ENCODE data around the gene SLC12A9.
"Not testable (repeated sequence)": the region's sequence is repeated elsewhere in the genome, so short reads cannot be mapped to it uniquely, and the experiment has no call there.

SLC12A9 gene

DNA sequence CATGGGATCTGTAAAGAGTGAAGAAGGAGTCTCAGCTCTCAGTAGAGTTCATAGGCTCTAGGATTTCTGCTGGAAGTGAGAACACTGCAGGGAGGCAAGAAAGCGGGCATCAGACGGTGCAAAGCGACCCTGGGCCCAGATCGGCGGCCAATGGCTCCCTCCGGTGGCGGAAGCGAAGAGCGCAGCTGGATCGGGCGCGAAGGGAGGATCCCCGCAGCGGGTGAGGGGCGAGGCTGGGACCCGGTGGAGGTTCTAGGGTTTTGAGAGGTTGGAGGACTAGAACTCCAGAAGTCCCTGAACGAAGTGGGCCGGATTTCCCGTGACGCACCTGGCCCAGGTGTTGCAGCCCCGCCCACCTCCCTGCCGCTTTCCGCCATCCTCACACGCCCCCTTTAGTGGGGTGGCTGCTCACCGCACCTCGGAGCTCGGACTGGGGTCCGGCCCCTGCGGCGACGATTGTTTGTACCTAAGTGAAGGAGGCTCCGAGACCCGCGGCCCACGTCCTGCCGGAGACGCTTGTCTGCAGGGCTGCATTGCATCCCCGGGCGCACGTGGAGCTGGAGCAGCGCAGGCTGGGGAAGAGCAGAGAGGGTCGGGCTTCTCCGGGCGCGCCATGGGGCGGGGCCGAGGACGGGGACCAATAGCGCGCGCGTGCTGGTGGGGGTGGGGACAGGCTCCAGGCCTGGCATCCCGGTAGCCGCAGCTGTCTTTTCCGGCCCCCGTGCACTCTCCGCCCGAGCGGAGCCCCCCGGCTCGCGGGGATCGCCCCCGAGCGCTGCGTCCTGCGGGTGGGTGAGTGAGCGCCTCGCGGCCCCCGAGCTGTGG, at the start of gene SLC12A9:
Gene SLC12A9 (plus strand): TSS at position 666 of the 825 bp plus-strand sequence. CDS start 1,485 bp downstream, outside the sequence.
- no peaks in the 10 kb centered on the region for H3K9me3 ChIP-seq (ENCODE audit: control insufficient read depth, low read length)
- H3K4me3 ChIP-seq (ENCODE audit: low read length): peak within 1 kb of the TSS; percentile 51
- H3K4me1 ChIP-seq (ENCODE audit: control insufficient read depth, insufficient read depth, low read length): peaks cover 6% of the 10 kb centered on the region
- no peaks in the 10 kb centered on the region for H3K36me3 ChIP-seq (ENCODE audit: control insufficient read depth, insufficient read depth, low read length)
- peak within 1 kb of the TSS; percentile 71 for H3K9ac ChIP-seq (ENCODE audit: low read length)
- no peaks in the 10 kb centered on the region for H3K27me3 ChIP-seq (ENCODE audit: control insufficient read depth, insufficient read depth, low read length)

DNA sequence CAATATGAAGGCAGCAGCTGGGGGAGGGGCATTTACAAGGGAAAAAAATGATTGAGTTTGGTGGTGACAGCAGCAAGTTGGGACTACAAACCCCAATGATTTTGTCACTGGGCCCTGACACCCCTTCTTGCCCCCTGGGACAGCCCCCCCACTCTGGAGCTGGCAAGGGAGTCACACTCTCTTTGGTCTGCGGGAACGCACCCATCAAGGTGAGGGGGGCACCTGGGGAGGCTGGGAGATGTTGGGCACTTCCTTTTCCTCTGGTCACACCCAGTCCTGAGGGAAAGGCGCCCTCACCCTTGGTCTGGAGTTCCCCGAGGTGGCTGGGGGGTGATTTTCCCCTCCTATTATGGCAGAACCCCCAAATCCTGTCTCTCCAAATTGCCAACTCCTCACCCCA, 49.6 kb upstream of the SLC12A9 start:
- Histone ChIP-seq H3K4me1 (ENCODE audit: control insufficient read depth, insufficient read depth, low read length) (peaks cover 31% of the 10 kb centered on the region), H3K36me3 (ENCODE audit: control insufficient read depth, insufficient read depth, low read length) (no peaks in the 10 kb centered on the region), H3K9ac (ENCODE audit: low read length) (peak overlapping the region; percentile 44), H3K27me3 (ENCODE audit: control insufficient read depth, insufficient read depth, low read length) (no peaks in the 10 kb centered on the region), H3K4me3 (ENCODE audit: low read length) (peak overlapping the region; percentile 9), H3K9me3 (ENCODE audit: control insufficient read depth, low read length) (no peaks in the 10 kb centered on the region)

DNA sequence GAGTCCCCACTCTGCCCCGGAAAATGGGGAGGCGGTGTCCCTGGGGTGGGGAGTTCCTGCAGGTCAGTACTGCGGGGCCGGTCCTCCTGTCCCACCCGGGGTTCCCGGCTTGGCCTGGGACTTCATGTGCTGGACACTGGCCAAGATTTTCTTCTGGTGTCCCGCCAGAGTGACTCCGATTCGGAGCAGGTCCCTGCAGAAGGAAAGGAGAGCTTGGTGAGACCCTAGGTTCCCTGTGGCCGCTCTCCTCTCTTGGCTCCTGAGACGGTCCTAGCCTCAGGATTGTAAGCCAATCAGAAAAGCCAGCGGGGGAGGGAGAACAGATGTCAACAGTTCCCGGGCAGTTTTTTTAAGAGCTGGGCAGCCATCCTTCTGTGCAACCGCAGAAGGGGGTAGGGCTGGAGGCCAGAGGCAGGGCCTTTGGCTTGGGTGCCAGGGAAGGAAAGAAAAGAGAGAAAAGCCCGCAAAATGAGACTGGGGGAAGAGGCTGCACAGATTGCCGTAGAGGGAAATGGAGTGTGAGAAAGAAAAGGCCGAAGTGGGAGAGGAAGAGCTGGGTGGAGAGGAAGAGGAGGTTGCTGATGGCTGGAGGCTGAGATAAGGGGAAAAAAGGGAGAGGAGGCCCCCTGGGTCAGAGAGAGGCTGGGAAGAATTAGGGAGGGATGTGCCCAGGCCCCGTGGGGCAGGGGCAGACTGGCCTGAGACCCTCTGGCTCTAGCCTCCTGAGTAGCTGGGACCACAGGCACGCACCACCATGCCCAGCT, 48.9 kb upstream of the SLC12A9 start:
- H3K36me3 ChIP-seq (ENCODE audit: control insufficient read depth, insufficient read depth, low read length): no peaks in the 10 kb centered on the region
- H3K9ac ChIP-seq (ENCODE audit: low read length): peak overlapping the region; percentile 44
- no peaks in the 10 kb centered on the region for H3K9me3 ChIP-seq (ENCODE audit: control insufficient read depth, low read length)
- H3K4me3 ChIP-seq (ENCODE audit: low read length): peak overlapping the region; percentile 9
- no peaks in the 10 kb centered on the region for H3K27me3 ChIP-seq (ENCODE audit: control insufficient read depth, insufficient read depth, low read length)
- H3K4me1 ChIP-seq (ENCODE audit: control insufficient read depth, insufficient read depth, low read length): peaks cover 31% of the 10 kb centered on the region

DNA sequence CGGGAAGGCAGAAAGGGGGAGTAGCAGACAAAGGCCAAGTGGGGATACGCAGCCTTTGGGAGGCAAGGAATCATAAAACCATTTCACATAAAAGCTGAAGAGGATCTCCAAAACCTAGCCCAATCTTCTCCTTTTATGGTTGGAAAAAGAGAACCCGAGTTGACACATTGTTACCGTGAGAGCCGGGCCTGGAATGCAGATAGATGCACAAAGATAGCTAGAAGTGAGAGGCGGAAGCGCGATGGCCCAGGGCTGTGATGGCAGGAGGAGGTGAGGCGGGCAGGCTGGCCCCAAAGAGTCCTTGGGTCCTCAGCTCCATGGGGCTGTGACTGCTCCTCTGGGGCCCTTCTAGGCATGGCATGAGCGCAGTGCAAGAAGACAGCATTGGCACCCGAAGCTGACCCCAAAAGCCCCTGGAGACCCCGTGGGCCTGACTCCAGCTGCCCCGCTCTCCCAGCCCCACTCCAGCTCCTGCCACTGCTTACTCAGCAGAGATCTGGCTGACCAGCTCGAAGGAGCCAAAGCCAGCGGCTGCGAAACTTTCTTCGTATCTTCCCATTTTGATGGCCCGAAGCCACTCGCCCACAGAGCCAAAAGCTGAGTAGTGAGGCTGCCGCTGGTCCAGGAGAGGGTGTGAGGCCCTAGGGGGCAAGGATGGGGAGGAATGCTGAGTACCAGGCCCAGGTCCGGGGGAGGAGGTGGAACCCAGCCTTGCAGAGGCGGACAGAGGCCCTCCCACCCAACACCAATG, 47.7 kb upstream of the SLC12A9 start:
- peaks cover 27% of the 10 kb centered on the region for H3K4me1 ChIP-seq (ENCODE audit: control insufficient read depth, insufficient read depth, low read length)
- no peak overlapping the region for H3K9ac ChIP-seq (ENCODE audit: low read length)
- no peaks in the 10 kb centered on the region for H3K36me3 ChIP-seq (ENCODE audit: control insufficient read depth, insufficient read depth, low read length)

DNA sequence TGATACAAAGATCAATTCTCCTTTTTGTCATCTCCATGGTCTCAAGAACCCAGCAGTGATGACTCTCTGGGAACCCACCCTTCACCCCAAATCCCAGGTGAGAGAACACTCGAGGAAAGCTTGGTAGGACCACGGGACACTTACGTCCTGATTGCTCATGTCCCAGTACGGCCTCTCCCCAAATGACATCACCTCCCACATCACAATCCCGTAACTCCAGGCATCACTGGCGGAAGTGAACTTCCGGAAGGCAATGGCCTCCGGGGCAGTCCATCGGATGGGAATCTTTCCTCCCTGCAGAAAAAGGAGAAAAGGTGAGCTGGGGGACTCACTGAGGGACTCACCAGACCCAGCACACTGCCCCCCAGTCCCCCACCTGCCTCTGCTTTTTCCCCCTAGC, 46.2 kb upstream of the SLC12A9 start:
- Histone ChIP-seq H3K36me3 (ENCODE audit: control insufficient read depth, insufficient read depth, low read length) (no peaks in the 10 kb centered on the region), H3K27me3 (ENCODE audit: control insufficient read depth, insufficient read depth, low read length) (no peaks in the 10 kb centered on the region), H3K9ac (ENCODE audit: low read length) (no peak overlapping the region), H3K4me3 (ENCODE audit: low read length) (no peak overlapping the region), H3K9me3 (ENCODE audit: control insufficient read depth, low read length) (no peaks in the 10 kb centered on the region), H3K4me1 (ENCODE audit: control insufficient read depth, insufficient read depth, low read length) (peaks cover 24% of the 10 kb centered on the region)

More for the DNA sequence above, 47.7 kb upstream of the SLC12A9 start:
- no peak overlapping the region for H3K4me3 ChIP-seq (ENCODE audit: low read length)
- no peaks in the 10 kb centered on the region for H3K9me3 ChIP-seq (ENCODE audit: control insufficient read depth, low read length)
- no peaks in the 10 kb centered on the region for H3K27me3 ChIP-seq (ENCODE audit: control insufficient read depth, insufficient read depth, low read length)

- not testable (repeated sequence) for H3K36me3 ChIP-seq (ENCODE audit: control insufficient read depth, insufficient read depth, low read length); H3K4me3 ChIP-seq (ENCODE audit: low read length); H3K9me3 ChIP-seq (ENCODE audit: control insufficient read depth, low read length); H3K27me3 ChIP-seq (ENCODE audit: control insufficient read depth, insufficient read depth, low read length); H3K9ac ChIP-seq (ENCODE audit: low read length)
- H3K4me1 ChIP-seq (ENCODE audit: control insufficient read depth, insufficient read depth, low read length): peaks cover 21% of the 10 kb centered on the region
Observed at GRCh38 chr7:100806883-100807282, 45.6 kb upstream of the SLC12A9 start.

- no peaks in the 10 kb centered on the region for H3K36me3 ChIP-seq (ENCODE audit: control insufficient read depth, insufficient read depth, low read length)
- H3K9me3 ChIP-seq (ENCODE audit: control insufficient read depth, low read length): no peaks in the 10 kb centered on the region
- H3K27me3 ChIP-seq (ENCODE audit: control insufficient read depth, insufficient read depth, low read length): no peaks in the 10 kb centered on the region
- no peak overlapping the region for H3K4me3 ChIP-seq (ENCODE audit: low read length)
- H3K4me1 ChIP-seq (ENCODE audit: control insufficient read depth, insufficient read depth, low read length): peaks cover 6% of the 10 kb centered on the region
- no peak overlapping the region for H3K9ac ChIP-seq (ENCODE audit: low read length)
Observed at GRCh38 chr7:100808354-100808875, 44.1 kb upstream of the SLC12A9 start.

DNA sequence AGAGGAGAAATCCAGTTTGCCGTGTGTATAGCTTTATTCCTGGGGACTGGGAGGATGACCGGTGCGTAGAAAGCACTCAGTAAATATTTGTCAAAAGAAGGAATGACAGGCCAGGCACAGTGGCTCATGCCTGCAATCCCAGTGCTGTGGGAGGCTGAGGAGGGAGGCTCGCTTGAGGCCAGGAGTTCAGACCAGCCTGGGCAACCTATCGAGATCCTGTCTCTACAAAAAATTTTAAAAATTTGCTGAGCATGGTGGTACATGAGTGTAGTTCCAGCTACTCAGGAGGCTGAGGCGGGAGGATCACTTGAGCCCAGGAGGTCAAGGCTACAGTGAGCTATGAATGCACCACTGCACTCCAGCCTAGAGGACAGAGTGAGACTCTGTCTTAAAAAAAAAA, 41.0 kb upstream of the SLC12A9 start:
- Histone ChIP-seq H3K9me3 (ENCODE audit: control insufficient read depth, low read length) (no peaks in the 10 kb centered on the region), H3K36me3 (ENCODE audit: control insufficient read depth, insufficient read depth, low read length) (no peaks in the 10 kb centered on the region)

GRCh38 chr7:100812729-100813128, 39.8 kb upstream of the SLC12A9 start:
- Histone ChIP-seq H3K4me1 (ENCODE audit: control insufficient read depth, insufficient read depth, low read length) (no peaks in the 10 kb centered on the region), H3K27me3 (ENCODE audit: control insufficient read depth, insufficient read depth, low read length) (no peaks in the 10 kb centered on the region), H3K9me3 (ENCODE audit: control insufficient read depth, low read length) (no peaks in the 10 kb centered on the region), H3K36me3 (ENCODE audit: control insufficient read depth, insufficient read depth, low read length) (no peaks in the 10 kb centered on the region), H3K4me3 (ENCODE audit: low read length) (no peak overlapping the region), H3K9ac (ENCODE audit: low read length) (no peak overlapping the region)

More for the DNA sequence above, 41.0 kb upstream of the SLC12A9 start:
- Histone ChIP-seq H3K9ac (ENCODE audit: low read length) (no peak overlapping the region), H3K4me1 (ENCODE audit: control insufficient read depth, insufficient read depth, low read length) (no peaks in the 10 kb centered on the region), H3K27me3 (ENCODE audit: control insufficient read depth, insufficient read depth, low read length) (no peaks in the 10 kb centered on the region), H3K4me3 (ENCODE audit: low read length) (no peak overlapping the region)

GRCh38 chr7:100816515-100816914, 36.0 kb upstream of the SLC12A9 start:
- H3K36me3 ChIP-seq (ENCODE audit: control insufficient read depth, insufficient read depth, low read length); H3K9ac ChIP-seq (ENCODE audit: low read length): not testable (repeated sequence)

DNA sequence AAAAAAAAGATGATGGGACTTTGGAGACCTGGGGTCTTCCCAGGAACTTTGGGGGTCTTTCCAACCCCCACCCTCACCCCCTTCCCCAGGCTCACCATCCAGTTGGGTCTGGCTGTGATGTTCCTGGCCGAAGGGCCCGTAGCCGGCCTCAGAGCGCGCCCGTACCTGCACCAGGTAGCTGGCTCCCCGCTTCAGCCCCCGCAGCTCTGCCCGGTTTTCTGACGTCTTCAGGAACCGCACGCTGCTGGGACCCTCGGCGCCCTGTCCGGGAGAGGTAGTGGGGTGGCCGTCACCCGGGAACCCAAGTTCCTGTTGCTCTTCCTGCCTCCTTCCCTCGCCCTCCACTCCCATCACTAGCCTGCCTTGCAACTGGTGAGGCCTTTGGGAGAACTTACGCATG, 35.4 kb upstream of the SLC12A9 start:
- Histone ChIP-seq H3K9ac (ENCODE audit: low read length) (no peak overlapping the region), H3K4me1 (ENCODE audit: control insufficient read depth, insufficient read depth, low read length) (no peaks in the 10 kb centered on the region), H3K27me3 (ENCODE audit: control insufficient read depth, insufficient read depth, low read length) (no peaks in the 10 kb centered on the region), H3K36me3 (ENCODE audit: control insufficient read depth, insufficient read depth, low read length) (no peaks in the 10 kb centered on the region), H3K4me3 (ENCODE audit: low read length) (no peak overlapping the region), H3K9me3 (ENCODE audit: control insufficient read depth, low read length) (no peaks in the 10 kb centered on the region)

More at GRCh38 chr7:100816515-100816914, 36.0 kb upstream of the SLC12A9 start:
- not testable (repeated sequence) for H3K4me1 ChIP-seq (ENCODE audit: control insufficient read depth, insufficient read depth, low read length); H3K9me3 ChIP-seq (ENCODE audit: control insufficient read depth, low read length); H3K4me3 ChIP-seq (ENCODE audit: low read length); H3K27me3 ChIP-seq (ENCODE audit: control insufficient read depth, insufficient read depth, low read length)
